NB4 (cell line): ENCODE data around the gene CRAT.

Experiments
- CTCF ChIP-seq: IDR thresholded peaks from one replicate; pipeline ENCODE4 v1.5.1; 2012; ENCODE audit warnings: low read depth, low read length
- MAX ChIP-seq: IDR thresholded peaks from 2 replicates; pipeline ENCODE4 v1.6.1; 2011; ENCODE audit warnings: low read depth, low read length
- MYC ChIP-seq: IDR thresholded peaks from 2 replicates; pipeline ENCODE4 v1.6.1; 2011; ENCODE audit warnings: low read depth, low read length
- POLR2A ChIP-seq: IDR thresholded peaks from 2 replicates; pipeline ENCODE4 v1.6.1; 2011; ENCODE audit warnings: mild to moderate bottlenecking; ENCODE audit not compliant: insufficient read length; ENCODE audit errors: extremely low read depth

- TF ChIP-seq POLR2A (no peak), CTCF (no peak), MYC (no peak), MAX (no peak)
Observed at GRCh38 chr9:129052592-129052991, 58.0 kb downstream of the CRAT start.
